ENCODE results near the gene NAXE.
"Not testable (repeated sequence)": the region's sequence is repeated elsewhere in the genome, so short reads cannot be mapped to it uniquely, and the experiment has no call there.

DNA sequence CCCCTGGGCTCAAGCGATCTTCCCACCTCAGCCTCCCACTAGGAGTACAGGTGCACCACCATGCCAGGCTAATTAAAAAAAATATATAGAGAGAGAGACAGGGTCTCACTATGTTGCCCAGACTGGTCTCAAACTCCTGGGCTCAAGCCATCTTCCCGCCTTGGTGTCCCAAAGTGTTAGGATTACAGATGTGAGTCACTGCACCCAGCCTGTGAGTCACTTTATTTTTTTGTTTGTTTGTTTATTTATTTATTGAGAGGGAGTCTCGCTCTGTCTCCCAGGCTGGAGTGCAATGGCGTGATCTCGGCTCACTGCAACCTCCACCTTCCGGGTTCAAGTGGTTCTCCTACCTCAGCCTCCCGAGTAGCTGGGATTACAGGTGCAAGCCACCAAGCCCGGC, 3.6 kb upstream of the NAXE start:
- TF ChIP-seq, protein P1, sequence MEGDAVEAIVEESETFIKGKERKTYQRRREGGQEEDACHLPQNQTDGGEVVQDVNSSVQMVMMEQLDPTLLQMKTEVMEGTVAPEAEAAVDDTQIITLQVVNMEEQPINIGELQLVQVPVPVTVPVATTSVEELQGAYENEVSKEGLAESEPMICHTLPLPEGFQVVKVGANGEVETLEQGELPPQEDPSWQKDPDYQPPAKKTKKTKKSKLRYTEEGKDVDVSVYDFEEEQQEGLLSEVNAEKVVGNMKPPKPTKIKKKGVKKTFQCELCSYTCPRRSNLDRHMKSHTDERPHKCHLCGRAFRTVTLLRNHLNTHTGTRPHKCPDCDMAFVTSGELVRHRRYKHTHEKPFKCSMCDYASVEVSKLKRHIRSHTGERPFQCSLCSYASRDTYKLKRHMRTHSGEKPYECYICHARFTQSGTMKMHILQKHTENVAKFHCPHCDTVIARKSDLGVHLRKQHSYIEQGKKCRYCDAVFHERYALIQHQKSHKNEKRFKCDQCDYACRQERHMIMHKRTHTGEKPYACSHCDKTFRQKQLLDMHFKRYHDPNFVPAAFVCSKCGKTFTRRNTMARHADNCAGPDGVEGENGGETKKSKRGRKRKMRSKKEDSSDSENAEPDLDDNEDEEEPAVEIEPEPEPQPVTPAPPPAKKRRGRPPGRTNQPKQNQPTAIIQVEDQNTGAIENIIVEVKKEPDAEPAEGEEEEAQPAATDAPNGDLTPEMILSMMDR (conservative IDR thresholded peaks at IDR 0.05 in 1 of 2, IDR thresholded peaks at IDR 0.05 in 1 of 2; ENCODE audit: extremely low read depth in 1 of 2, insufficient read depth in 1 of 2, low read depth in 1 of 2, low read length in 2 of 2), result not testable (repeated sequence)
- not testable (repeated sequence) for TF ChIP-seq EZH2 (IDR thresholded peaks at IDR 0.05; ENCODE audit: borderline replicate concordance, low read length)
